PFSK-1 (cell line): ENCODE results near the gene SGCA.

Experiments used
- POLR2AphosphoS5 ChIP-seq: IDR thresholded peaks from 2 replicates; pipeline ENCODE4 v1.6.1; 2012; ENCODE audit warnings: low read depth, mild to moderate bottlenecking, control low read depth, low read length, moderate library complexity
- SIN3A ChIP-seq: IDR thresholded peaks from 2 replicates; pipeline ENCODE4 v1.6.1; 2012; ENCODE audit warnings: mild to moderate bottlenecking, low read length, moderate library complexity, borderline replicate concordance; ENCODE audit not compliant: insufficient read depth
- TAF1 ChIP-seq: IDR thresholded peaks from 2 replicates; pipeline ENCODE4 v1.6.1; 2012; ENCODE audit warnings: low read length, control low read depth, borderline replicate concordance; ENCODE audit not compliant: insufficient read depth
- TF ChIP-seq, protein P1 (sequence below), 2 experiments: IDR thresholded peaks; 2 replicates each; pipeline versions ENCODE4 v1.6.1 to v1.8.0; 2011 to 2012; ENCODE audit warnings: low read depth in 2 of 2, low read length in 2 of 2, control low read depth in 1 of 2, inconsistent platforms in 1 of 2, mild to moderate bottlenecking in 1 of 2, moderate library complexity in 1 of 2; ENCODE audit not compliant: insufficient read depth in 1 of 2

DNA sequence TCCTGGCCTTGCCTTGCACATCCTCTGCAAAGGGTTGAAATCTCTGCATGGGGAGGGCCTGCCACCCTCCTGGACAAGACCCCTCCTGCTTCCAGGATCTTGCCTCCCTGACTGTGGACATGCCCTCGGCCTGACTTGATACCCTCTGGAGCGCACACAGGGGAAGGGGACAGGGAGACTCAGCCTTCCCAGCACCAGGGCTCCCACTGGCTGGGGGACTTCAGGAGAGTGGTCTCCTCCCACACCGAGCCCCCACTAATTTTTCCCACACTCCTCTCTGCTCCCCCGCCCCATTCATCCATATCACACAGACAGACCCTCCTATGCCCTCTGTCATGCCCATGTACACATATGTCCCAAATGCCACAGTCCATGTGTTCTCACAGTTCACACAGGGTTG, 14.3 kb downstream of the SGCA start:
- TF ChIP-seq POLR2AphosphoS5: no peak
- no peak for TF ChIP-seq TAF1
- no peak for TF ChIP-seq SIN3A
- TF ChIP-seq, protein P1, sequence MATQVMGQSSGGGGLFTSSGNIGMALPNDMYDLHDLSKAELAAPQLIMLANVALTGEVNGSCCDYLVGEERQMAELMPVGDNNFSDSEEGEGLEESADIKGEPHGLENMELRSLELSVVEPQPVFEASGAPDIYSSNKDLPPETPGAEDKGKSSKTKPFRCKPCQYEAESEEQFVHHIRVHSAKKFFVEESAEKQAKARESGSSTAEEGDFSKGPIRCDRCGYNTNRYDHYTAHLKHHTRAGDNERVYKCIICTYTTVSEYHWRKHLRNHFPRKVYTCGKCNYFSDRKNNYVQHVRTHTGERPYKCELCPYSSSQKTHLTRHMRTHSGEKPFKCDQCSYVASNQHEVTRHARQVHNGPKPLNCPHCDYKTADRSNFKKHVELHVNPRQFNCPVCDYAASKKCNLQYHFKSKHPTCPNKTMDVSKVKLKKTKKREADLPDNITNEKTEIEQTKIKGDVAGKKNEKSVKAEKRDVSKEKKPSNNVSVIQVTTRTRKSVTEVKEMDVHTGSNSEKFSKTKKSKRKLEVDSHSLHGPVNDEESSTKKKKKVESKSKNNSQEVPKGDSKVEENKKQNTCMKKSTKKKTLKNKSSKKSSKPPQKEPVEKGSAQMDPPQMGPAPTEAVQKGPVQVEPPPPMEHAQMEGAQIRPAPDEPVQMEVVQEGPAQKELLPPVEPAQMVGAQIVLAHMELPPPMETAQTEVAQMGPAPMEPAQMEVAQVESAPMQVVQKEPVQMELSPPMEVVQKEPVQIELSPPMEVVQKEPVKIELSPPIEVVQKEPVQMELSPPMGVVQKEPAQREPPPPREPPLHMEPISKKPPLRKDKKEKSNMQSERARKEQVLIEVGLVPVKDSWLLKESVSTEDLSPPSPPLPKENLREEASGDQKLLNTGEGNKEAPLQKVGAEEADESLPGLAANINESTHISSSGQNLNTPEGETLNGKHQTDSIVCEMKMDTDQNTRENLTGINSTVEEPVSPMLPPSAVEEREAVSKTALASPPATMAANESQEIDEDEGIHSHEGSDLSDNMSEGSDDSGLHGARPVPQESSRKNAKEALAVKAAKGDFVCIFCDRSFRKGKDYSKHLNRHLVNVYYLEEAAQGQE (IDR thresholded peaks at IDR 0.05; ENCODE audit: insufficient read depth in 1 of 2, low read depth in 2 of 2, low read length in 2 of 2): no peak
